Activated CD4-positive, alpha-beta T cell treated with anti-CD3 and anti-CD28 coated beads, Interleukin-2, amount 10 ng/mL, durations not matched to agents 7 days and 5 days (primary cell): ENCODE results near the gene MSX1. TPM values are rescaled to one million over a fixed set of nuclear protein-coding genes. Genes with fewer than 3 reads are reported as not detected.

Experiments used
- CTCF ChIA-PET: fragments of 350-600 bp; sonication (Branson Sonifier 250); formaldehyde crosslinking; loops from one replicate; lab custom pipeline; 2021; ENCODE audit warnings: antibody characterized with exemption; lab: Charles Lee
- POLR2A ChIA-PET: fragments of 350-600 bp; sonication (Branson Sonifier 250); formaldehyde crosslinking; loops from one replicate; lab custom pipeline; 2021; ENCODE audit warnings: antibody characterized with exemption; lab: Charles Lee
- DNase-seq: peaks from one replicate; pipeline ENCODE4 v3.0.0-alpha.2; 2020
- H3K27ac Mint-ChIP-seq: one replicate; pipeline ENCODE4 v1.8.0; 2021; ENCODE audit warnings: mild to moderate bottlenecking, moderate library complexity, mixed read lengths
- H3K27me3 Mint-ChIP-seq: one replicate; pipeline ENCODE4 v1.8.0; 2021; ENCODE audit warnings: mixed read lengths
- H3K36me3 Mint-ChIP-seq: one replicate; pipeline ENCODE4 v1.8.0; 2021; ENCODE audit warnings: low read depth, mixed read lengths
- H3K4me1 Mint-ChIP-seq: one replicate; pipeline ENCODE4 v1.8.0; 2021; ENCODE audit warnings: mixed read lengths
- H3K4me3 Mint-ChIP-seq: one replicate; pipeline ENCODE4 v1.8.0; 2021; ENCODE audit warnings: mild to moderate bottlenecking, moderate library complexity, mixed read lengths
- H3K9me3 Mint-ChIP-seq: one replicate; pipeline ENCODE4 v1.8.0; 2021; ENCODE audit warnings: mixed read lengths
- total RNA-seq, 2 experiments: library from RNA; stranded (reverse); gene quantifications; one replicate each; pipeline ENCODE4 v1.2.3, GENCODE V29; 2021

The MSX1 gene
- total RNA-seq, 2 experiments from 2014 or later = not detected

DNA sequence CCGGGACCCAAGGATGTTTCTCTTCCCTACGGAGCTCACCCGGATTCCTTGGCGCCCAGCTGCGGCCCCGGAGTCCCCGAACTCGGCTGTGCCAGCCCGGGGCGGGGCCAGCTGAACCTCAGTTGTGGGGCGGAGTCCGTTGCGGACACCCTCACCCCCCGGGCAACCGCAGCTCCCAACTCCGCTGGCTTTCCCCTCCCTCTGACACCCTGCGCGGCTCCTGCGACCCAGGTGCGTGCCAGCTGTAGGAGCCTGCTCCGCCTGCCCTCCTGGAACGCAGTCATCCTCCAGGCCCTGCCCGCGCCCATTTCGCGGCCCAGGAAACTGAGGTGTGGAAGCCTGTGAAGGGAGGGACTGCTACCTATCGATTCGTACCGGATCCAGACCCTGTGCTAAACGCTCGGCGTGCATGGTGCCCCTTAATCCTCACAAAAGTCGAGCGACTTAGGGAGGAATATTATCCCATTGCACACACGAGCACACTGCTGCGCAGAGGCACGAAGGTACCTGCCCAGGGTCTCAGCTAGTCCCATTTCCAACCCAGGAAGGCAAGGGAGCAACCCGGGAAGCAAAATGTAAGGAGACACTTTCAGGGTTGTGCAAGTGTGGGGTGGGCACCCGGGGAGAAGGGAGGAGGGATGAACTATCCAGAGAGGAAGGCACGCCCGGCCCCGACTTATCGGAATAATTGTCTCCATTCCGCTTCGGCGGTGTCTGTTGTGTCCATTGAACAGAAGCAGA lies 12.3 kb downstream of the MSX1 start:
- H3K4me3 Mint-ChIP-seq = no peak overlapping the region

DNA sequence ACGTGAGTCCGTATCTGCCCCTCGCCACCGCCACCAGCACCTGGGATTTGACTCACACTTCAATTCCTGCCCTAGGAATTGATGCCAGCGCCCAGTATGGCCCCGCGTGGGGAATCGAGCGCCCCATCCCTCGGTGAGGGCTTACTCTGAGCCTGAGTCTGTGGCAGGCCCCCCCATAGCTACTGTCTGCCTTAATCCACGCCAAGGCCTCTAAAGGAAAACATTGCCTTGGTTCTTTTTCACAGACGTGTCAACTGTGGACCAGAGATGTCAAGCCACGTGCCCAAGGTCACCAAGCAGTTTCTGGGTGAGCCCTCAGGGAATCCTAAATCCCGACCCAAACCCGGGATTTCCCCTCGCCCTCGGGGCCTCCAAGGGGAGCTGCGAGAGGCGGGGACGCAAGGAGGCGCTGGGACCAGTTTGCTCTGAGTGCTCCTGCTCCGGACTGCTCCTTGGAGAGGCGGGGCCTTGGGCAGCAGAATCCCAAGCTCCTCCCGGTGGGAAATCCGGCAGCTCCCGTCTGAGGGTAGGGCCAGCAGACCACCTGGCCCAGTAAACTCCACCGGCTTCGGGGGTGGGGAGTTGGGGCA lies 12.9 kb downstream of the MSX1 start:
- Mint-ChIP-seq H3K4me3 (no peak overlapping the region), H3K27me3 (peaks cover 60% of the 10 kb centered on the region), H3K27ac (no peak overlapping the region), H3K4me1 (peaks cover 3% of the 10 kb centered on the region), H3K36me3 (no peaks in the 10 kb centered on the region), H3K9me3 (no peaks in the 10 kb centered on the region)
- POLR2A ChIA-PET = no interaction called here
- CTCF ChIA-PET = no interaction called here
- DNase-seq = no peak

More for the DNA sequence above, 12.3 kb downstream of the MSX1 start:
- Mint-ChIP-seq H3K27ac (no peak overlapping the region), H3K36me3 (no peaks in the 10 kb centered on the region), H3K9me3 (no peaks in the 10 kb centered on the region), H3K27me3 (peaks cover 62% of the 10 kb centered on the region), H3K4me1 (peaks cover 3% of the 10 kb centered on the region)
- CTCF ChIA-PET = no interaction called here
- no peak for DNase-seq
- POLR2A ChIA-PET = no interaction called here

DNA sequence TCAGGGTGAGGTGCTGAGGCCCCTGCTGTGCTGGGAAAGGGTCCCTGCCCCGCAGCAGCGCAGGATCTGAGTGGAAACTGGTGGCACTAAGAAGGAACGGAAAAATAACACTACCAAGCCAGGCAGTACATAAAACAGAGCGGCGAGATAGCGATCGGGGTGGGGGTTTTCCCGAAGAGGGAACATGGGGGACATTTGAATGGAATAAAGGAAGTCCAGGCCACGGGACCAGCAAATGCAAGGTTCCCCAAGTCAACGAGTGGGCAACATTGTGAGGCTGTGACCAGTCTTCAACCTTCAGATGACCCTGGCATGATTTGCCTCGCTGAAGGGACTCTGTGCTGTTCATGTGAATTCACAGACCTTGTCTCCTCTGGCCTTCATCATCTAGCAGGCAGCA lies 13.7 kb downstream of the MSX1 start:
- H3K27me3 Mint-ChIP-seq = peaks cover 60% of the 10 kb centered on the region
- H3K36me3 Mint-ChIP-seq = no peaks in the 10 kb centered on the region
- H3K4me1 Mint-ChIP-seq = peaks cover 3% of the 10 kb centered on the region
- no peak for DNase-seq
- POLR2A ChIA-PET = no interaction called here
- CTCF ChIA-PET = no interaction called here
- no peak overlapping the region for H3K27ac Mint-ChIP-seq
- no peaks in the 10 kb centered on the region for H3K9me3 Mint-ChIP-seq
- no peak overlapping the region for H3K4me3 Mint-ChIP-seq

- Mint-ChIP-seq H3K36me3 (no peaks in the 10 kb centered on the region), H3K27ac (no peak overlapping the region), H3K9me3 (no peaks in the 10 kb centered on the region), H3K4me3 (no peak overlapping the region), H3K27me3 (peaks cover 52% of the 10 kb centered on the region), H3K4me1 (peaks cover 3% of the 10 kb centered on the region)
- DNase-seq = no peak
- POLR2A ChIA-PET = no interaction called here
- CTCF ChIA-PET = no interaction called here
These were observed 14.8 kb downstream of the MSX1 start for GRCh38 chr4:4874254-4874653.

- POLR2A ChIA-PET = no interaction called here
- no peak overlapping the region for H3K4me3 Mint-ChIP-seq
- no peak for DNase-seq
These were observed 15.7 kb downstream of the MSX1 start for GRCh38 chr4:4875147-4875546.

GRCh38 chr4:4875611-4876010 lies 16.1 kb downstream of the MSX1 start:
- CTCF ChIA-PET = no interaction called here
- POLR2A ChIA-PET = no interaction called here
- H3K27ac Mint-ChIP-seq = no peak overlapping the region
- H3K36me3 Mint-ChIP-seq = no peaks in the 10 kb centered on the region
- H3K4me3 Mint-ChIP-seq = no peak overlapping the region
- no peaks in the 10 kb centered on the region for H3K9me3 Mint-ChIP-seq
- peaks cover 3% of the 10 kb centered on the region for H3K4me1 Mint-ChIP-seq
- no peak for DNase-seq
- peaks cover 39% of the 10 kb centered on the region for H3K27me3 Mint-ChIP-seq

More at GRCh38 chr4:4875147-4875546, 15.7 kb downstream of the MSX1 start:
- Mint-ChIP-seq H3K36me3 (no peaks in the 10 kb centered on the region), H3K4me1 (peaks cover 3% of the 10 kb centered on the region), H3K27ac (no peak overlapping the region), H3K27me3 (peaks cover 44% of the 10 kb centered on the region), H3K9me3 (no peaks in the 10 kb centered on the region)
- CTCF ChIA-PET = no interaction called here

DNA sequence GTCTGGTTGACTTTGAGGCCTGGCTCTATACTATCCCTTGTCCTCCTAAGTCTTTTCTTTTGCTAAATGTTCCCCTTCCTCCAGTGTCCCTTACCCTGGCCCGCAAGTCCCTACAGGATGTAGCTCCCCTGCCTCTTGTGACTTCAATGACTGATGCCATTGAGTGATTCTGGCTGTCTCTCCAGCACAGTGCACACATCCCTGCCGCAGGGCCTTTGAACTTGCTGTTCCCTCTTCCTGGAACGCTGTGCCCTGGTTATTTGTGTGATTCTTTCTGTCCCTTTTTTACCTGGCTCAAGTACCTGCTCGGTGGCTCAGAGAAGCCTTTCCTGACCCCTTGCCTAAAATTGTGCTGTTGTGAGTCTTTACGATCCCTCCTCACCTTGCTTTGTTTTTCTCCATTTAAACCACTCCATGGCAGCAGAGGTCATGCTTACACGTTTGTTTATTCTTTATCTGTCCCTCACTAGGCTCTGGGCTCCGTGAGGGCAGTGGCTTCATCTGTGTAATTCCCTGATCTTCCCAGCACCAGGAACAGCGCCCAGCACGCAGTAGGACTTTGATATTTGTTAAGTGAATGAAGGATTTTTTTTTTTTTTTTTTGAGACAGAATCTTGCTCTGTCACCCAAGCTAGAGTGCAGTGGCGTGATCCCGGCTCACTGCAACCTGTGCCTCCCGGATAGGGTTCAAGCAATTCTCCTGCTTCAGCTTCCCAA lies 17.6 kb downstream of the MSX1 start:
- no peaks in the 10 kb centered on the region for H3K9me3 Mint-ChIP-seq

DNA sequence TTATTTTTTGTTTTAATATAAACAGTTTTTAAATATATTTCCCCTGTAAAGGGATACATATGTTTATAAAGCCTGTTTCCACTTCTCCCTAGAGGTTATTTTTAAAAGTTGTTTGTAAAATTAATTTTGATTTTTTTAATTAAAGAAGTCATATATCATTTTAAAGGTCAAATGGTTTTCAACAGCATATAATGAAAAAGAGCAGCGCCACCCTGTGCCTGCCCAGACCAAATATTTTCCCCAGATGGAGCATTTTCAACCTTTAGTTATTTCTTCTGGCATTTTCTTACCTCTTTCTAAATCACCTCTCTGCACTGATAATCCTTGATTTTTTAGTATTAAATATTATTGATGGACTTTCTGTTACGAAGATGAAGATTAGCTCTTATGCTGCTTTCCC lies 21.0 kb downstream of the MSX1 start:
- Mint-ChIP-seq H3K27ac (no peak overlapping the region), H3K36me3 (no peaks in the 10 kb centered on the region), H3K9me3 (no peaks in the 10 kb centered on the region), H3K4me3 (no peak overlapping the region), H3K27me3 (peaks cover 6% of the 10 kb centered on the region), H3K4me1 (no peaks in the 10 kb centered on the region)
- ChIA-PET POLR2A (no interaction called here), CTCF (no interaction called here)
- no peak for DNase-seq

More for the DNA sequence above, 17.6 kb downstream of the MSX1 start:
- peaks cover 26% of the 10 kb centered on the region for H3K27me3 Mint-ChIP-seq
- no peaks in the 10 kb centered on the region for H3K36me3 Mint-ChIP-seq
- no peak overlapping the region for H3K4me3 Mint-ChIP-seq
- no peak overlapping the region for H3K27ac Mint-ChIP-seq
- H3K4me1 Mint-ChIP-seq = no peaks in the 10 kb centered on the region
- no peak for DNase-seq
- ChIA-PET CTCF (no interaction called here), POLR2A (no interaction called here)

- ChIA-PET CTCF (no interaction called here), POLR2A (no interaction called here)
- H3K27me3 Mint-ChIP-seq = peaks cover 6% of the 10 kb centered on the region
- no peaks in the 10 kb centered on the region for H3K4me1 Mint-ChIP-seq
- no peak for DNase-seq
- no peak overlapping the region for H3K4me3 Mint-ChIP-seq
- H3K36me3 Mint-ChIP-seq = no peaks in the 10 kb centered on the region
- H3K9me3 Mint-ChIP-seq = no peaks in the 10 kb centered on the region
- H3K27ac Mint-ChIP-seq = no peak overlapping the region
These were observed 22.0 kb downstream of the MSX1 start for GRCh38 chr4:4881432-4881831.

GRCh38 chr4:4884611-4885010 lies 25.1 kb downstream of the MSX1 start:
- CTCF ChIA-PET = interaction anchor here (0.5 kb wide), 1 partner anchor 184 kb away, joined by 3 read pairs; no protein-coding TSS in a partner anchor
- no peaks in the 10 kb centered on the region for H3K4me1 Mint-ChIP-seq

DNA sequence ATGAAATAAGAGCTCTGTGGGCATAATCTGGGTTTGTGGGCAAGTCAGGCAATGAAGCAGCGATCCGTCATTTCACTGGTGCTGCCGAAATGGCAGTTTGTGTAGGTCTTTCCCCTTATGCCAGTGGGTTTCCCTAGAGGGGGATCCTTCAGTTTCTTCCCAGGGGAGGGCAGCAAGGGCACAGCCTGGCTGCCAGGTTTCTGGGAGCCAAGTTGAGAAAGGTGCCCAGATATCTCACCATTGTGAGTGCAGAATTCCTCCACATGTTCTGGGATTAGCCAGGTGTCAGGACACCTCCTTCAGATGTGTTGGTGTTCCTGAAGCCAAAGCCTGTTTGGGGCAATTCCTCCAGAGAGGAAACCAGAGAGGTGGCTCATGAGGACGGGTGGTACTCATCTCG lies 28.0 kb downstream of the MSX1 start:
- no peaks in the 10 kb centered on the region for H3K36me3 Mint-ChIP-seq
- no peaks in the 10 kb centered on the region for H3K9me3 Mint-ChIP-seq
- no peaks in the 10 kb centered on the region for H3K4me1 Mint-ChIP-seq
- ChIA-PET CTCF (no interaction called here), POLR2A (no interaction called here)
- peaks cover 12% of the 10 kb centered on the region for H3K27me3 Mint-ChIP-seq
- H3K27ac Mint-ChIP-seq = no peak overlapping the region
- H3K4me3 Mint-ChIP-seq = no peak overlapping the region
- no peak for DNase-seq

More at GRCh38 chr4:4884611-4885010, 25.1 kb downstream of the MSX1 start:
- Mint-ChIP-seq H3K9me3 (no peaks in the 10 kb centered on the region), H3K27me3 (peaks cover 12% of the 10 kb centered on the region), H3K27ac (no peak overlapping the region), H3K36me3 (no peaks in the 10 kb centered on the region), H3K4me3 (no peak overlapping the region)
- POLR2A ChIA-PET = no interaction called here
- no peak for DNase-seq

DNA sequence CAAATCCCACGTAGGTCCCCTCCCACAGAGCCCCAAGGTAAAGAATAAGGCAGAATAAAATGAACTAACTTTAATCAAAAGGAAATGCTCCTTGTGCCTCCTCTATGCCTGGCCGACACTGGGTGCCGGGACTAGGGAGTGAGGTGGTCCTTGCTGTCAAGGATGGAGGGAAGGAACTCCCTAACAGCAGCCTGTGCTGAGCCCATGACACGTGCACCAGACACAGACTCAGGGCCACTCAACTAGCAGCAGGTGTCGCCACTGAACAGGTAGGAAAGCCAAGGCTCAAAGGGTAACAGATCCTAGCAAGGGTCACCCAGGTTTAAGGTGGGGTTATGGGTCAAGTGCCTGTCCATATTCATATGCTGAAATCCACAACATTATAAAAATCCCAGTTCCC lies 29.2 kb downstream of the MSX1 start:
- no peak overlapping the region for H3K27ac Mint-ChIP-seq
- H3K4me3 Mint-ChIP-seq = no peak overlapping the region
- H3K4me1 Mint-ChIP-seq = no peaks in the 10 kb centered on the region
- H3K9me3 Mint-ChIP-seq = no peaks in the 10 kb centered on the region
- H3K27me3 Mint-ChIP-seq = peaks cover 10% of the 10 kb centered on the region
- ChIA-PET POLR2A (no interaction called here), CTCF (interaction anchor here (0.6 kb wide), 1 partner anchor 477 kb away, joined by 4 read pairs; no protein-coding TSS in a partner anchor)
- no peak for DNase-seq
- no peaks in the 10 kb centered on the region for H3K36me3 Mint-ChIP-seq

- Mint-ChIP-seq H3K4me1 (no peaks in the 10 kb centered on the region), H3K27me3 (peaks cover 7% of the 10 kb centered on the region), H3K27ac (no peak overlapping the region), H3K4me3 (no peak overlapping the region), H3K9me3 (no peaks in the 10 kb centered on the region), H3K36me3 (no peaks in the 10 kb centered on the region)
- ChIA-PET POLR2A (interaction anchor here (0.7 kb wide), 1 partner anchor 224 kb away, joined by 4 read pairs; no protein-coding TSS in a partner anchor), CTCF (no interaction called here)
- DNase-seq = no peak
These were observed 30.3 kb downstream of the MSX1 start for GRCh38 chr4:4889781-4890180.
